ENCODE data around the gene C9orf72. TPM values are rescaled to one million over a fixed set of nuclear protein-coding genes. Genes with fewer than 3 reads are reported as not detected.
"Not testable (repeated sequence)": the region's sequence is repeated elsewhere in the genome, so short reads cannot be mapped to it uniquely, and the experiment has no call there.

C9orf72 gene
- total and polyA plus RNA-seq, 2 donors from 2014 or later = 5.6 to 16.1 TPM

DNA sequence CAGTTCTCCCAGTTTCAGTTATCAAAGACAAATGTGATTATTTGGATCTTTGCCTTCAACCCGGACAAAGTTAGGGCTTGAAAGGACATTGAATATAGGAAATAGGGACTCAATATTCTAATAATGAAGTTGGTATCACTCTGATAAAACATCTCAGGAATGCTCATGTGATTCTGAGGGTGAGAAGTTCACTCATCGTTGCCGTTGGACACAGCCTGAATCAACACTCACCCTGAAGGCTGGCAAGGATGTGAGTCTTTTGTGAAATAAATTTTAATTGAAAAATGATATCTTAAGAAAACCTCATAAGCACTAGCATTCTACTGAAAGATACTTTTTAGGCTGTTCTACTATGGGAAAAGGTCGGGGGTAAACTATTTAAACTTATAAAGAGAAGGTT, 44.8 kb upstream of the C9orf72 start:
- Histone ChIP-seq H3K4me3 (ENCODE audit: low read length in 3 of 3) (no peak overlapping the region), H3K27ac (ENCODE audit: low read depth in 2 of 2, low read length in 2 of 2) (no peak overlapping the region), H3K9ac (ENCODE audit: low read length in 3 of 3) (no peak overlapping the region), H3K4me1 (ENCODE audit: control insufficient read depth in 2 of 3, insufficient read depth in 2 of 3, low read depth in 1 of 3, low read length in 3 of 3) (no peaks in the 10 kb centered on the region), H3K9me3 (ENCODE audit: control insufficient read depth in 2 of 3, insufficient read depth in 1 of 3, low read length in 3 of 3) (no peaks in the 10 kb centered on the region), H3K27me3 (ENCODE audit: control insufficient read depth, insufficient read depth, low read length) (no peaks in the 10 kb centered on the region), H3K36me3 (ENCODE audit: control insufficient read depth in 2 of 3, insufficient read depth in 3 of 3, low read length in 3 of 3) (no peaks in the 10 kb centered on the region)
- no peak for DNase-seq
- intact Hi-C loops (cut with DNase I) = no loop called here
- no peak for FAIRE-seq
- TF ChIP-seq, protein P1, sequence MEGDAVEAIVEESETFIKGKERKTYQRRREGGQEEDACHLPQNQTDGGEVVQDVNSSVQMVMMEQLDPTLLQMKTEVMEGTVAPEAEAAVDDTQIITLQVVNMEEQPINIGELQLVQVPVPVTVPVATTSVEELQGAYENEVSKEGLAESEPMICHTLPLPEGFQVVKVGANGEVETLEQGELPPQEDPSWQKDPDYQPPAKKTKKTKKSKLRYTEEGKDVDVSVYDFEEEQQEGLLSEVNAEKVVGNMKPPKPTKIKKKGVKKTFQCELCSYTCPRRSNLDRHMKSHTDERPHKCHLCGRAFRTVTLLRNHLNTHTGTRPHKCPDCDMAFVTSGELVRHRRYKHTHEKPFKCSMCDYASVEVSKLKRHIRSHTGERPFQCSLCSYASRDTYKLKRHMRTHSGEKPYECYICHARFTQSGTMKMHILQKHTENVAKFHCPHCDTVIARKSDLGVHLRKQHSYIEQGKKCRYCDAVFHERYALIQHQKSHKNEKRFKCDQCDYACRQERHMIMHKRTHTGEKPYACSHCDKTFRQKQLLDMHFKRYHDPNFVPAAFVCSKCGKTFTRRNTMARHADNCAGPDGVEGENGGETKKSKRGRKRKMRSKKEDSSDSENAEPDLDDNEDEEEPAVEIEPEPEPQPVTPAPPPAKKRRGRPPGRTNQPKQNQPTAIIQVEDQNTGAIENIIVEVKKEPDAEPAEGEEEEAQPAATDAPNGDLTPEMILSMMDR (IDR thresholded peaks at IDR 0.05; ENCODE audit: borderline replicate concordance, extremely low read depth, insufficient read depth) = no peak

DNA sequence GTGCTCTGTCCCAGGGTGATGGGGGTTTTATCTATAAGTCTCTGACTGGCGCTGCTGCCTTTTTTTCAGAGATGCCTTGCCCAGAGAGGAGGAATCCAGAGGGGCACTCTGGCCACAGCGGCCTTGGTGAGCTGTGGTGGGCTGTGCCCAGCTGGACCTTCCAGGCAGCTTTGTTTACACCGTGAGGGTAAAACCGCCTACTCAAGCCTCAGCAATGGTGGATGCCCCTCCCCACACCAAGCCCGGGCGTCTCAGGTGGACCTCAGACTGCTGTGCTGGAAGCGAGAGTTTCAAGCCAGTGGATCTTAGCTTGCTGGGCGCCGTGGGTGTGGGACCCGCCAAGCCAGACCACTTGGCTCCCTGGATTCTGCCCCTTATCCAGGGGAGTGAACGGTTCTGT, 41.3 kb upstream of the C9orf72 start:
- Histone ChIP-seq H3K36me3 (ENCODE audit: control insufficient read depth in 2 of 3, insufficient read depth in 3 of 3, low read length in 3 of 3) (no peaks in the 10 kb centered on the region), H3K9ac (ENCODE audit: low read length in 3 of 3) (no peak overlapping the region), H3K27ac (ENCODE audit: low read depth in 2 of 2, low read length in 2 of 2) (no peak overlapping the region), H3K4me1 (ENCODE audit: control insufficient read depth in 2 of 3, insufficient read depth in 2 of 3, low read depth in 1 of 3, low read length in 3 of 3) (no peaks in the 10 kb centered on the region), H3K4me3 (ENCODE audit: low read length in 3 of 3) (no peak overlapping the region), H3K27me3 (ENCODE audit: control insufficient read depth, insufficient read depth, low read length) (no peaks in the 10 kb centered on the region), H3K9me3 (ENCODE audit: control insufficient read depth in 2 of 3, insufficient read depth in 1 of 3, low read length in 3 of 3) (no peaks in the 10 kb centered on the region)
- intact Hi-C loops (cut with DNase I) = no loop called here
- DNase-seq (peak in 1 of 5 donors; percentile 61), FAIRE-seq (no peak)
- TF ChIP-seq, protein P1 (IDR thresholded peaks at IDR 0.05; ENCODE audit: borderline replicate concordance, extremely low read depth, insufficient read depth) = no peak

DNA sequence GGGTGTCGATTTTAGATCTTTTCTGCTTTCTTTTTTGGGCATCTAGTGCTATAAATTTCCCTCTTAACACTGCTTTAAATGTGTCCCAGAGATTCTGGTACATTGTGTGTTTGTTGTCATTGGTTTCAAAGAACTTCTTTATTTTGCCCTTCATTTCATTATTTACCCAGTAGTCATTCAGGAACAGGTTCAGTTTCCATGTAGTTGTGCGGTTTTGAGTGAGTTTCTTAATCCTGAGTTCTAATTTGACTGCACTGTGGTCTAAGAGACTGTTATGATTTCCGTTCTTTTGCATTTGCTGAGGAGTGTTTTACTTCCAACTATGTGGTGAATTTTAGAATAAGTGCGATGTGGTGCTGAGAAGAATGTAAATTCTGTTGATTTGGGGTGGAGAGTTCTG, 38.8 kb upstream of the C9orf72 start:
- intact Hi-C loops (cut with DNase I); FAIRE-seq; DNase-seq; H3K9me3 ChIP-seq (ENCODE audit: control insufficient read depth in 2 of 3, insufficient read depth in 1 of 3, low read length in 3 of 3); H3K4me1 ChIP-seq (ENCODE audit: control insufficient read depth in 2 of 3, insufficient read depth in 2 of 3, low read depth in 1 of 3, low read length in 3 of 3); H3K4me3 ChIP-seq (ENCODE audit: low read length in 3 of 3); H3K27me3 ChIP-seq (ENCODE audit: control insufficient read depth, insufficient read depth, low read length); H3K36me3 ChIP-seq (ENCODE audit: control insufficient read depth in 2 of 3, insufficient read depth in 3 of 3, low read length in 3 of 3); H3K9ac ChIP-seq (ENCODE audit: low read length in 3 of 3); H3K27ac ChIP-seq (ENCODE audit: low read depth in 2 of 2, low read length in 2 of 2): not testable (repeated sequence)

DNA sequence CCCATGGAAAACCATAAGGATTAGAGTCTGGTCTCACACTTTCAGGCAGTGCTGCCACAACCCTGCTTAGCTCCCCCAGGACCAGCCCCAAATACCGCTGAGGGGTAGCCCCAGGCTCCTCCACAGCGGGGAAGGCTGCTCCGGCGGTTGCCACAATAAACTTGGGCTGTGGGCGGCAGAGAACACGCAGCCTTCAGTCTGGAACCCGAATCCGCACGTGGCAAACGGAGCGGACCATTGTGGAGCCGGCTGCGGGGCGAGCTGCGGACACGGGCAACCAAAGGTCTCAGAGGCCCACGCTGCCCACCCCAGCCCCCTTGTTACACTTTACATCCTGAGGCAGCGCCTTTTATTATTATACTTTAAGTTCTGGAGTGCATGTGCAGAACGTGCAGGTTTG, 37.3 kb upstream of the C9orf72 start:
- H3K9ac ChIP-seq (ENCODE audit: low read length in 3 of 3) = no peak overlapping the region
- no peak for FAIRE-seq
- no peak overlapping the region for H3K4me3 ChIP-seq (ENCODE audit: low read length in 3 of 3)
- H3K4me1 ChIP-seq (ENCODE audit: control insufficient read depth in 2 of 3, insufficient read depth in 2 of 3, low read depth in 1 of 3, low read length in 3 of 3) = no peaks in the 10 kb centered on the region
- H3K27ac ChIP-seq (ENCODE audit: low read depth in 2 of 2, low read length in 2 of 2) = no peak overlapping the region
- no peaks in the 10 kb centered on the region for H3K36me3 ChIP-seq (ENCODE audit: control insufficient read depth in 2 of 3, insufficient read depth in 3 of 3, low read length in 3 of 3)
- no peaks in the 10 kb centered on the region for H3K27me3 ChIP-seq (ENCODE audit: control insufficient read depth, insufficient read depth, low read length)
- intact Hi-C loops (cut with DNase I) = no loop called here
- no peaks in the 10 kb centered on the region for H3K9me3 ChIP-seq (ENCODE audit: control insufficient read depth in 2 of 3, insufficient read depth in 1 of 3, low read length in 3 of 3)
- TF ChIP-seq, protein P1 (IDR thresholded peaks at IDR 0.05; ENCODE audit: borderline replicate concordance, extremely low read depth, insufficient read depth) = no peak
- no peak for DNase-seq
